22Rv1 (cell line): ENCODE measurements around the gene RALGPS1.

Experiments used
- CTCF ChIP-seq: fragments of 450-650 bp; IDR thresholded peaks from 2 replicates; pipeline ENCODE4 v1.5.1; 2017; ENCODE audit warnings: mild to moderate bottlenecking
- ZFX ChIP-seq: fragments of 450-650 bp; IDR thresholded peaks from 2 replicates; pipeline ENCODE4 v1.6.1; 2017; ENCODE audit warnings: antibody characterized with exemption, borderline replicate concordance

- TF ChIP-seq CTCF, result no peak
- no peak for TF ChIP-seq ZFX
Observed at GRCh38 chr9:127004946-127005769, 90.6 kb downstream of the RALGPS1 start.
